ENCODE data around the gene FCN2.

Gene FCN2

DNA sequence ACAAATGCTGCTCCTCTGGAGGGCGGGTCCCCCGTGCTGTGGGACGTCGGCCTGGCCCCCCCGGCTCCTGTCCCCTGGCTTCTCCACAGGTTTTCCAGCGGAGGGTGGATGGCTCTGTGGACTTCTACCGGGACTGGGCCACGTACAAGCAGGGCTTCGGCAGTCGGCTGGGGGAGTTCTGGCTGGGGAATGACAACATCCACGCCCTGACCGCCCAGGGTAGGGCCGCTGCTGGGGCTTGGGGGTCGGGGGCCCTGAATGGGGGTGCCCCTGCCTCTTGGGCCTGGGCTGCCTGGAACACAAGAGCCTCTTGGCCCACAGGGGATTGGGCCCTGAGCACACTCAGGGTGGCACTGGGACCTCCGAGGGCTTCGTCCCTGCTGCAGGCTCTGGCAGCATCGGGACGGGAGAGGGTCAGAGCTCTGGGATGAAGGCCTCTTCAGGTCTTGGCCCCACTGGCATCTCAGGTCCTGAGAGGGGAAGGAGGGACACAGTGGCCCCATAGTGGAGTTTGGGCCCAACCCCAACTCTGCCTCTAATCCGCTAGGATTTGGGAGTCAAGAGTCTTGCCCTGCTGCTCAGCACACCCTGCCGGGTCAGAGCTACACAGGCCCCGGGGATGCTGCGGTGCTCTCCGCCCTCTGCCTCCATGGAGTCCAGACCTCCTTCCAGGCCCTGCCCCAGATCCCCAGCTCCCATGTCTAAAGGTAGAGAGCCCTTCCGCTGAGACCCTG is 5.2 kb downstream of the FCN2 start:
- Histone ChIP-seq H3K36me3 (ENCODE audit: insufficient read depth, low read length) (no peaks in the 10 kb centered on the region), H3K27ac (ENCODE audit: low read depth, low read length) (no peak overlapping the region)

DNA sequence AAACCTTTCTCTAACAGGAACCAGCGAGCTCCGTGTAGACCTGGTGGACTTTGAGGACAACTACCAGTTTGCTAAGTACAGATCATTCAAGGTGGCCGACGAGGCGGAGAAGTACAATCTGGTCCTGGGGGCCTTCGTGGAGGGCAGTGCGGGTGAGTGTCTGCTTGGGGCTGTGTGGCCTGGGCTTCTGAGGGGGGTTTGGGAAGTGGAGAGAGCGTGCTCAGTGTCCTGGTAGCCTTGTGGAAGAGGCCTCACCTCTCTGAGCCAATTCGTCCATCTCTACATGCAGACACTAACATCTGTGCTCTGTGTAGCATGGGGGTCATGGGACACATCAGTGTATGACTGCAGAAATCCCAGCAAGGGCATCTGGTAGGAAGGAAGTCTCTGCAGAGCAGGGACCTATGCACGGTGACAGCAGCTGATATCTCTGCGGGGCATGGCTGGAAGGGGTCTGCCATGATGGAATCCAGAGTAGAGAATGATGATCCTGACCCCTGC is 5.9 kb downstream of the FCN2 start:
- Histone ChIP-seq H3K9ac (ENCODE audit: low read length) (no peak overlapping the region), H3K4me3 (ENCODE audit: low read depth in 1 of 2, low read length in 2 of 2) (no peak overlapping the region), H3K36me3 (ENCODE audit: insufficient read depth, low read length) (no peaks in the 10 kb centered on the region), H3K27me3 (ENCODE audit: control insufficient read depth in 1 of 2, insufficient read depth in 2 of 2, low read length in 2 of 2) (peaks cover 0 to 4% of the 10 kb centered on the region in 2 donors), H3K9me3 (ENCODE audit: low read length) (no peaks in the 10 kb centered on the region), H3K4me1 (ENCODE audit: insufficient read depth, low read length) (no peaks in the 10 kb centered on the region), H3K27ac (ENCODE audit: low read depth, low read length) (no peak overlapping the region)

More for the DNA sequence above, 5.2 kb downstream of the FCN2 start:
- Histone ChIP-seq H3K4me3 (ENCODE audit: low read depth in 1 of 2, low read length in 2 of 2) (no peak overlapping the region), H3K27me3 (ENCODE audit: control insufficient read depth in 1 of 2, insufficient read depth in 2 of 2, low read length in 2 of 2) (peaks cover 0 to 4% of the 10 kb centered on the region in 2 donors), H3K9ac (ENCODE audit: low read length) (no peak overlapping the region), H3K9me3 (ENCODE audit: low read length) (no peaks in the 10 kb centered on the region), H3K4me1 (ENCODE audit: insufficient read depth, low read length) (no peaks in the 10 kb centered on the region)

DNA sequence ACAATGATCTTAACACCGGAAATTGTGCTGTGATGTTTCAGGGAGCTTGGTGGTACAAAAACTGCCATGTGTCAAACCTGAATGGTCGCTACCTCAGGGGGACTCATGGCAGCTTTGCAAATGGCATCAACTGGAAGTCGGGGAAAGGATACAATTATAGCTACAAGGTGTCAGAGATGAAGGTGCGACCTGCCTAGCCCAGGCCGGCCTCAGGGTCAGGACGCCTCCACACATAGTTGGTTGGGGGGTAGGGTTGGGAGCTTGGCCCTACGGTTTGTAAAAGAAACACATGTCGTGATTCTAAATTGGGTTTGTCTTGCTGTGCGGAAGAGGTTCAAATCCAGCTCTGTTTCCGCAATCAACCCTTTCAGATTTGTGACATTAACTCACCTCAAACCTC is 6.6 kb downstream of the FCN2 start:
- no peaks in the 10 kb centered on the region for H3K9me3 ChIP-seq (ENCODE audit: low read length)
- H3K4me1 ChIP-seq (ENCODE audit: insufficient read depth, low read length): no peaks in the 10 kb centered on the region
- H3K27me3 ChIP-seq (ENCODE audit: control insufficient read depth in 1 of 2, insufficient read depth in 2 of 2, low read length in 2 of 2): peaks cover 0 to under 1% of the 10 kb centered on the region in 2 donors

DNA sequence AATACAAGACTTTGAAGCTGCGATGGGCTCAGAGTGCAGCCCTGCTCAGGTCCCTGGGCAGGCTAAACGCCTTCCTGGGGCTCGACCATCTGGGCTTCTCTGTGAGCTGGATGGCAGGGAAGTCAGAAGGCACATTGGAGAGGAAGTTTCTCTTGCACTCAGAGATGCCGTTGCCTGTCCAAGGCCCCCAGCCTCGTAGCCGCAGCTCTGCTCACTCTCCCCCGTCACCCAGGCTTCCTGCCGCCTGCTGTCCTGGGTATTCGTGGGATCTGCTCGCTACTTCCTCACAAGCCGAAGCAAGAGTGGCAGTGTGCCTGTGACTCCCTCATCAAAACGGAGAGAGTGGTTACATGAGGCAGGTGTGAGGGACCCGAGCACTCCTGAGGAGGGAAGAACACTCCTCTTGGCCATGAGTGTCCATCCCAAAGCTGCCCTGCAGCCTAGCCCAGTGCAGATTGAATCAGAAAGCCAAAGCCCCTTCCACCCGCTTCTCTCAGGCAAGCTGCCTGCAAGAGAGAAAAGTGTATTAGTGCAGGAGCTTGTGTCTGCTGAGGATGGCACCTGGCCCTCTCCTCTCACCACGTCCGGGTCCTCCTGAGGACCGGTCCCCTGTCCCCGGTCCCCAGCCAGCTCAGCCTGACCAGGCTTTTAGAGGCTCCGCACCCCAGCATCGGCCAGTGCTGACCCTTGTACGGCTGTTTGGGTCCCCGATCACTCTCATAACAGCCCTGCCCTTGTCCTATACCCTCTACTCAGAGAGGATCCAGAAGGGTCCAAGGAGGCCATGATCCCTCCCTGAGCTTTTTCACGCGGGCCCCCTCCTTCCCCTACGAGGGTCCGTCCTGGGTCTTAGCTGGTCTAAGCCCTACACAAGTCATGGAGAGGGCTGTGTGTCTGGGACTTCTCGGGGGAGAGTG is 7.3 kb downstream of the FCN2 start:
- H3K9ac ChIP-seq (ENCODE audit: low read length): no peak overlapping the region
- no peak overlapping the region for H3K27ac ChIP-seq (ENCODE audit: low read depth, low read length)

More for the DNA sequence above, 6.6 kb downstream of the FCN2 start:
- no peaks in the 10 kb centered on the region for H3K36me3 ChIP-seq (ENCODE audit: insufficient read depth, low read length)
- H3K27ac ChIP-seq (ENCODE audit: low read depth, low read length): no peak overlapping the region
- H3K9ac ChIP-seq (ENCODE audit: low read length): no peak overlapping the region
- H3K4me3 ChIP-seq (ENCODE audit: low read depth in 1 of 2, low read length in 2 of 2): no peak overlapping the region

DNA sequence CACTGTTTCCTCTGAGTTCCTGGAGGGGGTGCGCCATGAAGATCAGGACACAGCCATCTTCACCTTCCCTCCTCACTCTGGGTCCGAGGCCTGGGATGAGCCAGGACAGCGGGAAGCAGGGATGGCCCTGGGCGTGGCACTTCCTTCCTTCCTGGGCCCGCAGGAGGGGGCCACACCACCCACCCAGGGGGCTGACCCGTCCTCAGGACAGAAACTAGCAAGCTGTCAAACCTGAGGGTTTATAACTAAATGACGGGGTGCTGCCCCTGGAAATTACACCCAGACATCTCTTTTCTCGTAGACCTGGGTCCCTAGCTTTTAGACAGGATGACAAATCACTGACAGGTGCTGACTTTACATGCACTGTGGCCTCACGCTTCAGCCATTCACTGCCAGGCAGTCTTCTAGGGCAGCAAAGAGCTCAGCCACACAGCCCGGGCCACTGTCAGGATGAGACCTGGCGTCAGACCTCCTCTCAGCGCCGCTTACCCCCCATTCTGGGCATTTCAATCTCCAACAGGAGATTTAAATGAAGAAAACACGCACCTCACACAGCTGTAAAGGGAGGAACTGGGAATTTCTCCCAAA is 8.1 kb downstream of the FCN2 start:
- H3K4me3 ChIP-seq (ENCODE audit: low read depth in 1 of 2, low read length in 2 of 2): no peak overlapping the region
- no peaks in the 10 kb centered on the region for H3K4me1 ChIP-seq (ENCODE audit: insufficient read depth, low read length)
- H3K9ac ChIP-seq (ENCODE audit: low read length): no peak overlapping the region
- H3K27ac ChIP-seq (ENCODE audit: low read depth, low read length): no peak overlapping the region
- no peaks in the 10 kb centered on the region for H3K9me3 ChIP-seq (ENCODE audit: low read length)
- H3K36me3 ChIP-seq (ENCODE audit: insufficient read depth, low read length): no peaks in the 10 kb centered on the region
- no peaks in the 10 kb centered on the region for H3K27me3 ChIP-seq (ENCODE audit: control insufficient read depth in 1 of 2, insufficient read depth in 2 of 2, low read length in 2 of 2)

More for the DNA sequence above, 7.3 kb downstream of the FCN2 start:
- H3K4me3 ChIP-seq (ENCODE audit: low read depth in 1 of 2, low read length in 2 of 2): no peak overlapping the region
- H3K4me1 ChIP-seq (ENCODE audit: insufficient read depth, low read length): no peaks in the 10 kb centered on the region
- no peaks in the 10 kb centered on the region for H3K9me3 ChIP-seq (ENCODE audit: low read length)
- no peaks in the 10 kb centered on the region for H3K36me3 ChIP-seq (ENCODE audit: insufficient read depth, low read length)
- no peaks in the 10 kb centered on the region for H3K27me3 ChIP-seq (ENCODE audit: control insufficient read depth in 1 of 2, insufficient read depth in 2 of 2, low read length in 2 of 2)

DNA sequence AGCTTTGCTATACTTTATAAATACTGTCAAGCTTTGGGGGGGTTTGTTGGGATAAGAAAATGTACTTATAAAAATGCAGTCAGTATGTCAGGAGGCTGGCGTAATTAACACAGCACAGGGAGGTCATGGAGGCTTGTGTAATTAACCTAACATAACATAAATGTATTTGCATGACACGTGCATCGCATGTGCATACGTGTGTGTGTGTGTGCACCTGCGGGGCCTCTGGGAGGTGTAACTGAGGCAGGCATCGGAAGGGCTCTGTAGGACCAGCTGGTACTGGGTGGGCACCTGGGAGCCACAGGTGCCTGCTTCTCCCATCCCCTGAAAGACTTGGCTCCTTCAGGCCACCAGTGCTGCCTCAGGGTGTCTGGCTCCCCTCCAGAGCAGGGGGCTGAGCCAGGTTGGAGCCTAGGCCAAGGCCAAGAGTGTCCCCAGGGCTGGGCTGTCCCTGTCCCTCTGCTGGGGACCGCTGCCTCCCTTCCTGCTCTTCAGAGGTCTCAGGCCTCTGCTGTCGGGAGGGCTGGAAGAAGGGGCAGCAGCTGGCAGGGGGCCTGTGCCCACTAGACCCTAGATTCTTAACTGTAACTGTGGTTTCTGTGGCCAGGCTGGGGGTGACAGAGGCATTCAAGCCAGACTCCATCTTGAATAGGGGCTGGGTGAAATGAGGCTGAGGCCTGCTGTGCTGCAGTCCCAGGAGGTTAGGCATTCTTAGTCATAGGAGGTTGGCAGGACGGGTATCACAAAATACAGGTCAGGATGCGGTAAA is 9.0 kb downstream of the FCN2 start:
- no peak overlapping the region for H3K9ac ChIP-seq (ENCODE audit: low read length)

DNA sequence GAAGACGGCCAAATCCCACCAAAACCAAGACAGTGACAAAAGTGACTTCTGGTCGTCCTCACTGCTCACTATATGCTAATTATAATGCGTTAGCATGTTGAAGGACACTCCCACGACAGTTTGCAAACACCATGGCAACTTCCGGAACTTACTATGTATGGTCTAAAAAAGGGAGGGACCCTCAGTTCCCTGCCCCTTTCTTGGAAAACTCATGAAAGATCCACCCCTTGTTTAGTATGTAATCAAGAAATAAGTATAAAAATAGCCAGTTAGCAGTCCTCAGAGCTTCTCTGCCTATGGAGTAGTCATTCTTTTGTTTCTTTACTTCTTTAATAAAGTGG is 9.5 kb downstream of the FCN2 start:
- no peak overlapping the region for H3K4me3 ChIP-seq (ENCODE audit: low read depth in 1 of 2, low read length in 2 of 2)
- no peaks in the 10 kb centered on the region for H3K36me3 ChIP-seq (ENCODE audit: insufficient read depth, low read length)
- no peaks in the 10 kb centered on the region for H3K9me3 ChIP-seq (ENCODE audit: low read length)
- no peaks in the 10 kb centered on the region for H3K27me3 ChIP-seq (ENCODE audit: control insufficient read depth in 1 of 2, insufficient read depth in 2 of 2, low read length in 2 of 2)
- H3K9ac ChIP-seq (ENCODE audit: low read length): no peak overlapping the region
- H3K27ac ChIP-seq (ENCODE audit: low read depth, low read length): no peak overlapping the region
- H3K4me1 ChIP-seq (ENCODE audit: insufficient read depth, low read length): no peaks in the 10 kb centered on the region

More for the DNA sequence above, 9.0 kb downstream of the FCN2 start:
- Histone ChIP-seq H3K36me3 (ENCODE audit: insufficient read depth, low read length) (no peaks in the 10 kb centered on the region), H3K27ac (ENCODE audit: low read depth, low read length) (no peak overlapping the region), H3K27me3 (ENCODE audit: control insufficient read depth in 1 of 2, insufficient read depth in 2 of 2, low read length in 2 of 2) (no peaks in the 10 kb centered on the region), H3K4me1 (ENCODE audit: insufficient read depth, low read length) (no peaks in the 10 kb centered on the region), H3K9me3 (ENCODE audit: low read length) (no peaks in the 10 kb centered on the region), H3K4me3 (ENCODE audit: low read depth in 1 of 2, low read length in 2 of 2) (no peak overlapping the region)

DNA sequence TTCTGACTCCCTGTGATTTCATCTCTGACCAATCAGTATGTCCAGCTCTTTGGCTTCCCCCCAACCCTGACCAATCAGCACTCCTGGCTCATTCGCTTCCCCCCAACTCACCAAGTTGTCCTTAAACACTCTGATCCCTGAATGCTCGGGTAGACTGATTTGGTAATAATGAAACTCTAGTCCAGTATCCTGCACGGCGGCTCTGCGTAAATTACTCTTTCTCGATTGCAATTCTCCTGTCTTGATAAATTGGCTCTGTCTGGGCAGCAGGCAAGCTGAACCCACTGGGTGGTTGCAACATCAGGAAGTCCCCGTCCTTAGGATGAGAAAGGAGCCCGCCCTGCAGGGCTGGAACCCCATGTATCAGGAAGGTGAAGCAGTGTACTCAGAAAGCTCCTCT is 10.4 kb downstream of the FCN2 start:
- H3K4me1 ChIP-seq (ENCODE audit: insufficient read depth, low read length): no peaks in the 10 kb centered on the region
- no peak overlapping the region for H3K27ac ChIP-seq (ENCODE audit: low read depth, low read length)
- no peak overlapping the region for H3K4me3 ChIP-seq (ENCODE audit: low read depth in 1 of 2, low read length in 2 of 2)
- no peak overlapping the region for H3K9ac ChIP-seq (ENCODE audit: low read length)
- H3K36me3 ChIP-seq (ENCODE audit: insufficient read depth, low read length): no peaks in the 10 kb centered on the region
- H3K9me3 ChIP-seq (ENCODE audit: low read length): no peaks in the 10 kb centered on the region
- no peaks in the 10 kb centered on the region for H3K27me3 ChIP-seq (ENCODE audit: control insufficient read depth in 1 of 2, insufficient read depth in 2 of 2, low read length in 2 of 2)

DNA sequence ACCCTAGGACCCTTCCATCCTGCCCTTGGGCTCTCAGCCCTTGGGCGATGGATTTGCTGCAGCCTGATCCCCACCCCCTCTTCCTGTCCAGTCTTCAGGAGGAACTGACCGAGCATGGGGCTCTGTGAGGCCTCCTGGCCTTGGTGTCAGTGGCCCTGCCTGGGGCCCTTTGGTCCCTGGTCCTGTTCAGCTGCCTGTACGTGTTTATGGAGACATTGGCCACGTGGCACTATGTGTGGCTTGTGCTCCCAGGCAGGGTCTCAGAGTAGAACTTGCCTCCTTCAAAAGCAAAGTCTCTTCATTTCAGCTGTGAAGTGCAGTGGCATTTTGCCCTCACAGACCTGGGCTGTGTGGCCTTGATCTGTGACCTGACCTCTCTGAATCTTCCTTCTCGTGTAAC is 11.1 kb downstream of the FCN2 start:
- Histone ChIP-seq H3K4me3 (ENCODE audit: low read depth in 1 of 2, low read length in 2 of 2) (no peak overlapping the region), H3K9me3 (ENCODE audit: low read length) (no peaks in the 10 kb centered on the region), H3K27me3 (ENCODE audit: control insufficient read depth in 1 of 2, insufficient read depth in 2 of 2, low read length in 2 of 2) (no peaks in the 10 kb centered on the region), H3K27ac (ENCODE audit: low read depth, low read length) (no peak overlapping the region), H3K36me3 (ENCODE audit: insufficient read depth, low read length) (no peaks in the 10 kb centered on the region), H3K9ac (ENCODE audit: low read length) (no peak overlapping the region), H3K4me1 (ENCODE audit: insufficient read depth, low read length) (peaks cover 4% of the 10 kb centered on the region)

DNA sequence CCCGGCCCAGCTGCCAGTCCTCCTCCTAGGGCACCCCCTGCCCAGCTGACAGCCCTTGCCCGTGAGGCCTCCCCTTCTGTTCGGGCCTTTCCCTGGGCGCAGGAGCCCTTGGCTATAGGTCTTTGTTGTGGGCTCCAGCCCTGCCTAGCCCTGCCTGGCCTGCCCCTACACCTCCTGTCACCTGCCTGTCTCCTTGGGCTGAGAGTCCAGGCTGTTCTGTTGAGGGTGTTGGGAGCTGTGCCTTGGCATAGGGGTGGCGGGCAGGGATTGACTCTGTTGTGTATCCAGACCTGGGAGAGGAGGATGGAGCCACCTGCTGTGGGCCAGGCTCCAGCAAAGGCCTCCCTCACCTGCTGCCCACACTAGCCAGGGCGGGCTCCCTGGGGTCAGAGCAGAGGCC is 11.6 kb downstream of the FCN2 start:
- Histone ChIP-seq H3K27ac (ENCODE audit: low read depth, low read length) (no peak overlapping the region), H3K4me1 (ENCODE audit: insufficient read depth, low read length) (peaks cover 4% of the 10 kb centered on the region), H3K9ac (ENCODE audit: low read length) (no peak overlapping the region), H3K36me3 (ENCODE audit: insufficient read depth, low read length) (no peaks in the 10 kb centered on the region), H3K4me3 (ENCODE audit: low read depth in 1 of 2, low read length in 2 of 2) (no peak overlapping the region), H3K9me3 (ENCODE audit: low read length) (no peaks in the 10 kb centered on the region), H3K27me3 (ENCODE audit: control insufficient read depth in 1 of 2, insufficient read depth in 2 of 2, low read length in 2 of 2) (no peaks in the 10 kb centered on the region)

All from muscle layer of colon (tissue), 2 donors.